GM19438 (cell line): Measurements from ENCODE around the gene RIMS4.

Experiments
- ATAC-seq: cut with Tn5 transposase; IDR thresholded peaks from one replicate; pipeline ENCODE4 v1.9.1; 2021; ENCODE audit warnings: low read depth; ENCODE audit not compliant: unreplicated experiment

The RIMS4 gene

GRCh38 chr20:44810391-44811149 is at the start of gene RIMS4:
RIMS4 (minus strand) TSS chr20:44810546; CDS start chr20:44810271, 275 bp downstream.
- ATAC-seq = no peak

- ATAC-seq = no peak
Observed at GRCh38 chr20:44858606-44859360, 48.4 kb upstream of the RIMS4 start.

- ATAC-seq = no peak
Observed at GRCh38 chr20:44856856-44857448, 46.6 kb upstream of the RIMS4 start.

DNA sequence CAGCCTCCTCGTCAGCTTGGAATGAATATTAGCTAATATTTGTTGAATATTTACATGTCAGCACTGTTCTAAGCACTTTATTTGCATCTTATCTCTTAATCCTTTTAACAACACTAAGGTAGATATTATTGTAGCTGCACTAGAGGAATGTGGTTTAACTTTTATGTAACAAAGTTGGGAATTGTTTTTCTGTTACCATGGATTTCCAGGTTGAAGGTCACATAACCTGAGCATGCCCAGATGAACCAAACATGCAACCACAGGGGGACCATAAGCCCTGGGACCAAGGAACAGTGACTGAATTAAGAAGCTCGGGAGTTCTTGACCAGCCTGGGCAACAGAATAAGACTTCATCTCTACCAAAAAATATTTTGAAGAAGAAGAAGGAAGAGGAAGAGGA is 46.1 kb upstream of the RIMS4 start:
- no peak for ATAC-seq

DNA sequence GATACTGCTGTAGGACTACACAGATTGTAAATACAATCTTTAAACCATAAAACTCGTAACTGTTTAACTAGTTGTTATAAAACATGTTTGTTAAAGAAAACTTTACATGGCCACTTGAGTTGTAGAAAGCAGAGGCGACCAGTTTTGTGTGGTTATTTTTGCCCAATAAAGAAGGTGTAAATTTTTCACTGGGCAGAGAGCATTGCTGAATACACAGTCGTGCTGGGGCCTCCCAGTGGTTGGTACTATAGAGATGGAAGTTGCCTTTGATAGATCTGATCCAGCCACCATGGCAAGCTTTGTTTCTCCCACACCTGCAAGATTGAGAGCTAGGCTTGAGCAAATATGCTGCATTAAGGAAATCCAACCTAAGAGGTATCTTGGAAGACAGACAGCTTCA is 41.2 kb upstream of the RIMS4 start:
- ATAC-seq = no peak

GRCh38 chr20:44850837-44851236 is 40.5 kb upstream of the RIMS4 start:
- no peak for ATAC-seq

DNA sequence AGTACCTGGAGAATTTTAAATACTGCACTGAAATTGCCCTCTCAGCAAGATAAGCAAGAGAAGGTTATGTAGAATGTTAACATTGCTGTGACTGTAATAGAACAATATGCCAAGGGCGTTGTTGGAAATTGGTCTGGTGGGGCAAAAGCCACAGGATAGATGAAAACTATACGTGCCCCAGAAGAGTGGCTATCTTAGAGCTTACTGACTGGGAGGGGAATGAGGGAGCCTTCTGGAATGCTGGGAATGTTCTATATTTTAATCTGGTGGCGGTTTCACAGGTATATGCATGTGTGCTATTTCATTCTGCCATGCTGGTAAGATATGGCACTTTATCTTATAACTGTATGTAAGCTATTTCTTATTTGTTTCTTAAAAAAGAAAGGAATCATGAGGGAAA is 39.9 kb upstream of the RIMS4 start:
- ATAC-seq = no peak

- ATAC-seq = no peak
Observed at GRCh38 chr20:44849703-44850102, 39.4 kb upstream of the RIMS4 start.

DNA sequence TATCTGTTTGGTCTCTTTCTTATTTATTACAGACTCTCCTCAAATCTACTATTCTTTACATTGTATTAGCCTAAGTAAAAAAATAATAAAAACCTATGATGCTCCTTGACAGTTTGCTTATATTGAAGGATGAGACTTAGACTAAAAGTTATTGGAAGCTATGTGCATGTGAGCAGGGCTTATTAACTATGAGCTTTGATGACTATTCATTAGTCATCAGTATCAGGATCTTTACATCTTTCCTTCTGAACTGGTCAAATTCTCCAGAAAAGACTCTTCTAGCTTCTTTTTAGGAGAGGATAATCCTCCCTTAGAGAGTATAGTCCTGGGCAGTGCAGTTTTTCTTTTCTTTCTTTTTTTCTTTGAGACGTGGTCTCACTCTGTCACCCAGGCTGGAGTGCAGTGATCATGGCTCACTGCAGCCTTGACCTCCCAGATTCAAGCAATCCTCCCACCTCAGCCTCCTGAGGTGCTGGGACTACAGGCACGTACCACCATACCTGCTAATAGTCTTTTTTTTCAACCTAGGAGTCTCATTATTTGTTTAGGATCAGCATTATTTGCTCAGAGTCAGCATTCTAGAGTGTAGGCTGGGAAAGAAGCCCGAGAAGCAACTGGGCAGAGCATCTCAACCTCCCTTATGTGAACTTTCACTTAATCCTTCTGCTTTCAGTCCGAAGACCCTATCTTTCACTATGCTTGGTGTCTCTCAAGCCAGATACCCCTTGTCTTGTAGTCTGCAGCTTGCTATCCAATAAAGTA is 38.1 kb upstream of the RIMS4 start:
- no peak for ATAC-seq

GRCh38 chr20:44843876-44844275 is 33.5 kb upstream of the RIMS4 start:
- no peak for ATAC-seq

- ATAC-seq = no peak
Observed at GRCh38 chr20:44841955-44842354, 31.6 kb upstream of the RIMS4 start.

DNA sequence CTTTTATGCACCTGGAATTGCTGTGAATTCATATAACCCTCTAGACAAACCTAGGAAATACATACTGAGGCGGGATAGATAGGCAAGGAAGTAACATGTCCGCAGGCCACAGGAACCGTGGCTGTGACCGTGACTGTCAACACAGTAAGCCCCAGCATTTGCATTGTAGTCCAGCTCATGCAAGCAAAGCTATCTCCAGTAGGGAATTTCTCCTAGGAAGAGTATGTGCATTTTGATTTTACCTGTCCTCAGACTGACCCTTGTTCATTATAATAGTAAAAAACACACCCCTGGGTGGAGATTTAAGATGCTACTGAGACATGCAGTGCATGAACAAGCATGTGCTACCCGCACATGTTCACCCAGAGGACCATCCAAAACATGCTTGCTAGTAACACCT is 30.5 kb upstream of the RIMS4 start:
- ATAC-seq = no peak

GRCh38 chr20:44839481-44839880 is 29.1 kb upstream of the RIMS4 start:
- no peak for ATAC-seq

DNA sequence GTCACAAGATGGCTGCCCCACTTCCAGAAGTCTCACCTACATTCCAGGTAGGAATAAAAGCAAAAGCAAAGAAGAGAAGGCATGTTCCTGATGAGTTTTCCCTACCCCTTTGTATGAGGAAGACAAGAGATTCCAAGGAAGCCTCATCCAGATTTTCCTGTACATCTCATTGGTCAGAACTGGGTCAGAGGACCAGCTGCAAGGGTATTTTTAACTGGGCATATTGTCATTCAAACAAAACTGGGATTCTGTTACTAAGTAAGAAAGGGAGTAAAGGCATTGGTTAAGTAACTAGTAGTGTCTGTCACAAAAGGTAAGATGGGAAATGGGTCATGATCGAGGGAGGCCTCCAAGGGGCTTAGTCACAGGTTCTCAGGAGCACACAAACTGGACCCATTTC is 28.2 kb upstream of the RIMS4 start:
- ATAC-seq = no peak

- ATAC-seq = no peak
Observed at GRCh38 chr20:44837946-44838345, 27.6 kb upstream of the RIMS4 start.

- no peak for ATAC-seq
Observed at GRCh38 chr20:44836601-44837120, 26.3 kb upstream of the RIMS4 start.

DNA sequence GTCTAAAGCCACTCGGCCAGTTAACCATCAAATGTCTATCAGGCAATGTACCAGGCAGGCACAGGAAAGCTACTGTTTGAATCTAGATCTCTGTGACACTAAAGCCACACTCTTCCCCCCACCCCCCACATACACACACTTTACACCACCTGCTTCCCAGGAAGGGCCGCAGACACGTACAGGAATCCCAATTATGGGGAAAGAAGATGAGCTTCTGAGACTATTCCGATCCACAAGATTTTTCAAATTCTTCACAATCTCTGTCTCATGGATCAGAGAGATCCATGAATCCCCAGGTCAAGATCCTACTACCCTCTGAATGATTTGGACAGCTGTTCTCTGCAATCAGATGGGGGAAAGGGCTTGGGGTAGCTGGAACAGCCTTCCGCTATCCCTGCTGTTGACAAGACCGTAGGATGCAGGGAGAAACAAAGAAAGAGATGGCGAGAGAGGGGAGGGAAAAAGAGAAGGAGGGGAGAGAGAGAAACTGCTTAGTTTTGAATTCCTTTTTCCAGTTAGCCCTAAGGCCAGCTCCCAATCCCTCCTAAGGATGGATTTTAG is 25.4 kb upstream of the RIMS4 start:
- ATAC-seq = no peak

- ATAC-seq = no peak
Observed at GRCh38 chr20:44835116-44835515, 24.8 kb upstream of the RIMS4 start.

- ATAC-seq = no peak
Observed at GRCh38 chr20:44834693-44835092, 24.3 kb upstream of the RIMS4 start.

- ATAC-seq = no peak
Observed at GRCh38 chr20:44833437-44833836, 23.1 kb upstream of the RIMS4 start.
